Stimulated activated memory B cell treated with anti-CD40 and anti-IgM and Interleukin-4, amounts not matched to agents 10 μg/mL and 1 μg/mL and 100 μg/mL, for 72 hours (primary cell): Measurements from ENCODE around the gene RAD23B.

Experiments used
- ATAC-seq: fragments of 150-1000 bp; cut with Tn5 transposase; 2 replicates; pipeline ENCODE4 v1.10.0; 2021
- H3K27ac Mint-ChIP-seq: one replicate; pipeline ENCODE4 v1.8.0; 2022; ENCODE audit warnings: mild to moderate bottlenecking, mixed read lengths
- H3K27me3 Mint-ChIP-seq: one replicate; pipeline ENCODE4 v1.8.0; 2022; ENCODE audit warnings: mixed read lengths
- H3K36me3 Mint-ChIP-seq: one replicate; pipeline ENCODE4 v1.8.0; 2022; ENCODE audit warnings: mixed read lengths
- H3K4me1 Mint-ChIP-seq: one replicate; pipeline ENCODE4 v1.8.0; 2022; ENCODE audit warnings: mixed read lengths
- H3K4me3 Mint-ChIP-seq: one replicate; pipeline ENCODE4 v1.8.0; 2022; ENCODE audit warnings: mild to moderate bottlenecking, moderate library complexity, mixed read lengths
- H3K9me3 Mint-ChIP-seq: one replicate; pipeline ENCODE4 v1.8.0; 2022; ENCODE audit warnings: mixed read lengths

Gene RAD23B

GRCh38 chr9:107282759-107283622 is at the start of gene RAD23B:
Gene RAD23B (plus strand): TSS chr9:107283279. CDS start chr9:107283630, 351 bp downstream.
- H3K36me3 Mint-ChIP-seq = peaks cover 5% of the 10 kb centered on the region
- H3K27me3 Mint-ChIP-seq = no peaks in the 10 kb centered on the region
- H3K4me3 Mint-ChIP-seq = peak within 1 kb of the TSS; percentile 92
- peak within 1 kb of the TSS; percentile 89 for H3K27ac Mint-ChIP-seq
- peak; percentile 93 for ATAC-seq
- H3K9me3 Mint-ChIP-seq = no peaks in the 10 kb centered on the region
- H3K4me1 Mint-ChIP-seq = peaks cover 46% of the 10 kb centered on the region

- Mint-ChIP-seq H3K4me1 (no peaks in the 10 kb centered on the region), H3K27ac (no peak overlapping the region), H3K4me3 (no peak overlapping the region), H3K27me3 (peaks cover 27% of the 10 kb centered on the region), H3K36me3 (no peaks in the 10 kb centered on the region), H3K9me3 (no peaks in the 10 kb centered on the region)
- no peak for ATAC-seq
Observed at GRCh38 chr9:107235765-107236442, 47.2 kb upstream of the RAD23B start.

GRCh38 chr9:107237873-107238272 is 45.2 kb upstream of the RAD23B start:
- no peaks in the 10 kb centered on the region for H3K36me3 Mint-ChIP-seq
- H3K4me1 Mint-ChIP-seq = peaks cover 13% of the 10 kb centered on the region

GRCh38 chr9:107239474-107239873 is 43.6 kb upstream of the RAD23B start:
- Mint-ChIP-seq H3K9me3 (no peaks in the 10 kb centered on the region), H3K4me1 (peaks cover 23% of the 10 kb centered on the region), H3K4me3 (no peak overlapping the region), H3K36me3 (no peaks in the 10 kb centered on the region), H3K27me3 (peaks cover 19% of the 10 kb centered on the region), H3K27ac (no peak overlapping the region)
- no peak for ATAC-seq

More at GRCh38 chr9:107237873-107238272, 45.2 kb upstream of the RAD23B start:
- Mint-ChIP-seq H3K9me3 (no peaks in the 10 kb centered on the region), H3K27ac (no peak overlapping the region), H3K4me3 (no peak overlapping the region), H3K27me3 (peaks cover 19% of the 10 kb centered on the region)
- no peak for ATAC-seq

- peaks cover 23% of the 10 kb centered on the region for H3K4me1 Mint-ChIP-seq
- no peaks in the 10 kb centered on the region for H3K9me3 Mint-ChIP-seq
- peaks cover 19% of the 10 kb centered on the region for H3K27me3 Mint-ChIP-seq
- no peaks in the 10 kb centered on the region for H3K36me3 Mint-ChIP-seq
- no peak overlapping the region for H3K27ac Mint-ChIP-seq
- ATAC-seq = no peak
- no peak overlapping the region for H3K4me3 Mint-ChIP-seq
Observed at GRCh38 chr9:107240260-107240659, 42.8 kb upstream of the RAD23B start.

GRCh38 chr9:107242073-107243030 is 40.7 kb upstream of the RAD23B start:
- no peaks in the 10 kb centered on the region for H3K36me3 Mint-ChIP-seq
- no peak overlapping the region for H3K4me3 Mint-ChIP-seq
- H3K4me1 Mint-ChIP-seq = peaks cover 23% of the 10 kb centered on the region
- peak overlapping the region; percentile 80 for H3K27ac Mint-ChIP-seq
- ATAC-seq = no peak
- H3K27me3 Mint-ChIP-seq = peaks cover under 1% of the 10 kb centered on the region
- no peaks in the 10 kb centered on the region for H3K9me3 Mint-ChIP-seq

GRCh38 chr9:107243742-107244141 is 39.3 kb upstream of the RAD23B start:
- Mint-ChIP-seq H3K27ac (peak overlapping the region; percentile 11), H3K9me3 (no peaks in the 10 kb centered on the region), H3K4me1 (peaks cover 23% of the 10 kb centered on the region), H3K27me3 (no peaks in the 10 kb centered on the region), H3K4me3 (no peak overlapping the region), H3K36me3 (no peaks in the 10 kb centered on the region)
- ATAC-seq = peak; percentile 76

GRCh38 chr9:107246259-107247254 is 36.5 kb upstream of the RAD23B start:
- peaks cover 21% of the 10 kb centered on the region for H3K4me1 Mint-ChIP-seq
- no peak overlapping the region for H3K4me3 Mint-ChIP-seq
- no peak for ATAC-seq

GRCh38 chr9:107248714-107249113 is 34.4 kb upstream of the RAD23B start:
- no peak overlapping the region for H3K27ac Mint-ChIP-seq
- no peaks in the 10 kb centered on the region for H3K9me3 Mint-ChIP-seq
- no peak for ATAC-seq
- no peaks in the 10 kb centered on the region for H3K36me3 Mint-ChIP-seq
- peaks cover 6% of the 10 kb centered on the region for H3K4me1 Mint-ChIP-seq
- no peak overlapping the region for H3K4me3 Mint-ChIP-seq
- peaks cover 13% of the 10 kb centered on the region for H3K27me3 Mint-ChIP-seq

More at GRCh38 chr9:107246259-107247254, 36.5 kb upstream of the RAD23B start:
- peaks cover 10% of the 10 kb centered on the region for H3K27me3 Mint-ChIP-seq
- H3K36me3 Mint-ChIP-seq = no peaks in the 10 kb centered on the region
- H3K9me3 Mint-ChIP-seq = no peaks in the 10 kb centered on the region
- no peak overlapping the region for H3K27ac Mint-ChIP-seq

GRCh38 chr9:107249131-107249533 is 33.9 kb upstream of the RAD23B start:
- Mint-ChIP-seq H3K4me1 (peaks cover 1% of the 10 kb centered on the region), H3K27me3 (peaks cover 13% of the 10 kb centered on the region), H3K4me3 (no peak overlapping the region), H3K27ac (no peak overlapping the region), H3K9me3 (no peaks in the 10 kb centered on the region), H3K36me3 (no peaks in the 10 kb centered on the region)
- no peak for ATAC-seq

GRCh38 chr9:107249665-107250285 is 33.3 kb upstream of the RAD23B start:
- Mint-ChIP-seq H3K4me1 (no peaks in the 10 kb centered on the region), H3K9me3 (no peaks in the 10 kb centered on the region), H3K27ac (no peak overlapping the region), H3K27me3 (peaks cover 13% of the 10 kb centered on the region), H3K36me3 (no peaks in the 10 kb centered on the region), H3K4me3 (no peak overlapping the region)
- no peak for ATAC-seq

- no peaks in the 10 kb centered on the region for H3K4me1 Mint-ChIP-seq
- H3K4me3 Mint-ChIP-seq = no peak overlapping the region
- no peaks in the 10 kb centered on the region for H3K9me3 Mint-ChIP-seq
- peaks cover 13% of the 10 kb centered on the region for H3K27me3 Mint-ChIP-seq
- no peak overlapping the region for H3K27ac Mint-ChIP-seq
- H3K36me3 Mint-ChIP-seq = no peaks in the 10 kb centered on the region
- no peak for ATAC-seq
Observed at GRCh38 chr9:107251756-107252322, 31.2 kb upstream of the RAD23B start.

- Mint-ChIP-seq H3K4me1 (peaks cover 24% of the 10 kb centered on the region), H3K27ac (no peak overlapping the region), H3K4me3 (no peak overlapping the region), H3K27me3 (no peaks in the 10 kb centered on the region), H3K9me3 (no peaks in the 10 kb centered on the region), H3K36me3 (no peaks in the 10 kb centered on the region)
- no peak for ATAC-seq
Observed at GRCh38 chr9:107258919-107259318, 24.2 kb upstream of the RAD23B start.
